ENCODE measurements around the gene SMIM45.

SMIM45 gene

DNA sequence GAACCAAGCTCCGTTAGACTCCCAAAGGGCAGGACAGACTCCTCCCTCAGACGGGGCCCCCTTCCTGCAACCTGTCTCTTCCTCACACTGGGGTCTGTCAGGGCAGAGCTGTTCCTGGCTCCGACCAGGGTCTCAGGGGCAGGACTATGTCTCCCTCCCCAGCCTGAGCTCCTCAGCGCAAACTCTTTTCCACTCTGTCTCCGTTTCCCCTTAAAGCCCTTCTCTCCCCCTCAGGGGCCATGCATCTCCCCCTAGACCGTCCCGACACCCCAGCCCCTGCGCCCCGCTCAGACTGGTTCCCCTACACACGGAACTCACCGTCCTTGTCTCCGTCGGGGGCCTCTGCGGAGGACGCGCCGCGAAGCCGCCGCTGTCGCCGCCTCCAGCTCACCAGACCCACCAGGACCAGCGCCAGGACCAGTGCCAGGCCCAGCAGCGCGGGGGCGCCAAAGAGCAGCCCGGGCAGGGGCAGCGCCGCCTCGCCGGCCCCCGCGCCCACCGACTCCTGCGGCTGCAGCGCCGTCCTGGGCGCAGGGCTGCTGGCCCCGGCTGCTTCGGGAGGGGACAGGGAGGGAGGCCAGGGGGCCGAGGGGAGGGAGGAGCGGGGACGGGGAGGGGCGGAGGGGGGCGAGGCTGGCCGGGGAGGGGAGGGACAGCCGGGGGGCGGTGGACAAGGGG is 26.0 kb upstream of the SMIM45 start:
- DNase-seq (no peak), ATAC-seq (ENCODE audit: insufficient read depth, low read depth) (no peak)
- H3K36me3 ChIP-seq (ENCODE audit: insufficient read depth, low read length): peaks cover 10% of the 10 kb centered on the region; the same call in 1 of the 2 replicates
- H4K20me1 ChIP-seq (ENCODE audit: insufficient read depth, low read length): peaks cover 10% of the 10 kb centered on the region
- H3K27me3 ChIP-seq (ENCODE audit: insufficient read depth, low read length, poor library complexity): no peaks in the 10 kb centered on the region
- no peak overlapping the region for H3K9ac ChIP-seq (ENCODE audit: low read depth, low read length)
- no peaks in the 10 kb centered on the region for H3K9me3 ChIP-seq (ENCODE audit: insufficient read depth, low read length, severe bottlenecking)
- no peaks in the 10 kb centered on the region for H3K79me2 ChIP-seq (ENCODE audit: insufficient read depth, low read length)
- no peak overlapping the region for H3K27ac ChIP-seq (ENCODE audit: low read length)
- TF ChIP-seq, protein P1, sequence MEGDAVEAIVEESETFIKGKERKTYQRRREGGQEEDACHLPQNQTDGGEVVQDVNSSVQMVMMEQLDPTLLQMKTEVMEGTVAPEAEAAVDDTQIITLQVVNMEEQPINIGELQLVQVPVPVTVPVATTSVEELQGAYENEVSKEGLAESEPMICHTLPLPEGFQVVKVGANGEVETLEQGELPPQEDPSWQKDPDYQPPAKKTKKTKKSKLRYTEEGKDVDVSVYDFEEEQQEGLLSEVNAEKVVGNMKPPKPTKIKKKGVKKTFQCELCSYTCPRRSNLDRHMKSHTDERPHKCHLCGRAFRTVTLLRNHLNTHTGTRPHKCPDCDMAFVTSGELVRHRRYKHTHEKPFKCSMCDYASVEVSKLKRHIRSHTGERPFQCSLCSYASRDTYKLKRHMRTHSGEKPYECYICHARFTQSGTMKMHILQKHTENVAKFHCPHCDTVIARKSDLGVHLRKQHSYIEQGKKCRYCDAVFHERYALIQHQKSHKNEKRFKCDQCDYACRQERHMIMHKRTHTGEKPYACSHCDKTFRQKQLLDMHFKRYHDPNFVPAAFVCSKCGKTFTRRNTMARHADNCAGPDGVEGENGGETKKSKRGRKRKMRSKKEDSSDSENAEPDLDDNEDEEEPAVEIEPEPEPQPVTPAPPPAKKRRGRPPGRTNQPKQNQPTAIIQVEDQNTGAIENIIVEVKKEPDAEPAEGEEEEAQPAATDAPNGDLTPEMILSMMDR (IDR thresholded peaks at IDR 0.05; ENCODE audit: borderline replicate concordance, extremely low read depth, low read length, poor library complexity, severe bottlenecking): peak; percentile 40
- TF ChIP-seq EZH2 (IDR thresholded peaks at IDR 0.05; ENCODE audit: borderline replicate concordance, low read depth, low read length, severe bottlenecking): no peak
- no peak overlapping the region for H3K4me2 ChIP-seq (ENCODE audit: insufficient read depth, low read length)
- H3K4me1 ChIP-seq (ENCODE audit: insufficient read depth, low read length): no peaks in the 10 kb centered on the region
- no peak overlapping the region for H2AFZ ChIP-seq (ENCODE audit: low read depth, low read length)
- H3K4me3 ChIP-seq (ENCODE audit: low read depth in 1 of 2, low read length in 2 of 2): no peak overlapping the region

DNA sequence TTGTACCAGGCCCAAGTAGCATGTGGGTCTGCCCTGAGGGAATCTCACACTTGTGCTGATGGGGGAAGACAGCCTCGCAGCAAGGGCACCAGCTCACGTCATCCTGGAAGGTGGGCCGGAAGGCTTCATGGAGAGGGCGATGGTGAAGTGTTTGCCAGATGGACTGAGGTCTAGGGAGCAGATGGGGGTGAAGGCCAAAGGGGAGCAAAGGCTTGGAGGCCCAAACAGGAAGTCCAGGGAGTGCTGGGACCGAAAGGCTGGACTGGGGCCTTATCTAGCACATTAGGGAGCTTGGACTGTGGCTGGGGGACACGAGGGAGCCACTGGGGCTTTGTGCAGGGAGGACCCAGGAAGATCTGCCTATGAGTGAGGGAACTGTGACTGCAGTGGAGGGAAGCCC is 24.1 kb upstream of the SMIM45 start:
- H3K4me3 ChIP-seq (ENCODE audit: low read depth in 1 of 2, low read length in 2 of 2): no peak overlapping the region
- no peak overlapping the region for H3K4me2 ChIP-seq (ENCODE audit: insufficient read depth, low read length)
- TF ChIP-seq, protein P1 (IDR thresholded peaks at IDR 0.05; ENCODE audit: borderline replicate concordance, extremely low read depth, low read length, poor library complexity, severe bottlenecking): no peak
- no peak for TF ChIP-seq EZH2 (IDR thresholded peaks at IDR 0.05; ENCODE audit: borderline replicate concordance, low read depth, low read length, severe bottlenecking)
- DNase-seq (no peak), ATAC-seq (ENCODE audit: insufficient read depth, low read depth) (no peak)
- no peaks in the 10 kb centered on the region for H3K27me3 ChIP-seq (ENCODE audit: insufficient read depth, low read length, poor library complexity)
- no peaks in the 10 kb centered on the region for H3K4me1 ChIP-seq (ENCODE audit: insufficient read depth, low read length)
- no peak overlapping the region for H3K9ac ChIP-seq (ENCODE audit: low read depth, low read length)
- H4K20me1 ChIP-seq (ENCODE audit: insufficient read depth, low read length): peaks cover 23% of the 10 kb centered on the region
- H3K9me3 ChIP-seq (ENCODE audit: insufficient read depth, low read length, severe bottlenecking): no peaks in the 10 kb centered on the region
- H3K36me3 ChIP-seq (ENCODE audit: insufficient read depth, low read length): peaks cover 24% of the 10 kb centered on the region
- no peak overlapping the region for H3K27ac ChIP-seq (ENCODE audit: low read length)
- H2AFZ ChIP-seq (ENCODE audit: low read depth, low read length): no peak overlapping the region
- H3K79me2 ChIP-seq (ENCODE audit: insufficient read depth, low read length): no peaks in the 10 kb centered on the region

DNA sequence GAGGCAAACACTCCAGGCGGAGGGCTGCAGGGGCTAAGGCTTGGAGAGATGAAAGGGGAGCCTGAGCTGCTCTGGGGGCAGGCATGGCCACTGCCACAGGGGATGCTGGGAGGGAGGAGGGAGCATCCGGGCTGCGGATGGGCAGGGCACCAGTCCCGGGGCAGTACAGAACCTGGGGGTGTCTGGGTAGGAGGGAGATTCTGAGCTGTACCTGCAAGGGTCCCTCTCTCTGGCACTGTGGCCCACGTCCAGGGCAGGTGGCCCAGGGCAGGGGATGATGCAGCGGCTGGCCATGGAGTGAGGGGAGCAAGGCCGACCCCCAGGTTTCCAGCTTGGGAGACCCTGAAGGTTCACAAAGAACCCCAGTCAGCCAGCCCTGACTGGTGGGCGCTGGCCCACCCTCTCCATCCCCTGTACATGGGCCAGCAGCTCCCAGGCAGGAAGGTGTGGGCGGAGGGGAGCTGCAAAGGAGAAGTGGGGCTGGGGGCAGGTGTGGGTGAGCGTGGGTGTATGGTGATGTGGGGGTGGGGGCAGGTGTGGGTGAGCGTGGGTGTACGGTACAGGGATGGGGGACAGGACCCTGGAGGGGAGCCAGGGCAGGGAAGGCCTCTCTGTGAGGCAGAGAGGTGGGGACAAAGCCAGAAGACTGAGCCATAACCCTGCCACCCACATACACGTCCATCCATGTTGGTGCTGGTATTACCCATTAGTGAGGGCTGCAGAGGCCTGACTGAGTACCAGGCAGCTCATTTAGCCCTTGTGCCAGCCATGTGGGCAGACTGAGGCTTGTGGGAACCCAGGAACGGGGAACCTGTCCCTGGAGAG is 23.1 kb upstream of the SMIM45 start:
- Histone ChIP-seq H3K9me3 (ENCODE audit: insufficient read depth, low read length, severe bottlenecking) (no peaks in the 10 kb centered on the region), H3K4me2 (ENCODE audit: insufficient read depth, low read length) (no peak overlapping the region), H3K4me1 (ENCODE audit: insufficient read depth, low read length) (no peaks in the 10 kb centered on the region), H3K9ac (ENCODE audit: low read depth, low read length) (no peak overlapping the region), H3K36me3 (ENCODE audit: insufficient read depth, low read length) (peaks cover 29% of the 10 kb centered on the region), H3K27ac (ENCODE audit: low read length) (no peak overlapping the region), H2AFZ (ENCODE audit: low read depth, low read length) (no peak overlapping the region), H3K79me2 (ENCODE audit: insufficient read depth, low read length) (no peaks in the 10 kb centered on the region), H4K20me1 (ENCODE audit: insufficient read depth, low read length) (peaks cover 32% of the 10 kb centered on the region), H3K27me3 (ENCODE audit: insufficient read depth, low read length, poor library complexity) (no peaks in the 10 kb centered on the region), H3K4me3 (ENCODE audit: low read depth in 1 of 2, low read length in 2 of 2) (no peak overlapping the region)
- DNase-seq (no peak), ATAC-seq (ENCODE audit: insufficient read depth, low read depth) (peak; percentile 12)
- no peak for TF ChIP-seq EZH2 (IDR thresholded peaks at IDR 0.05; ENCODE audit: borderline replicate concordance, low read depth, low read length, severe bottlenecking)
- TF ChIP-seq, protein P1 (IDR thresholded peaks at IDR 0.05; ENCODE audit: borderline replicate concordance, extremely low read depth, low read length, poor library complexity, severe bottlenecking): no peak

All from DND-41 (cell line).